HG03045 (cell line): ENCODE measurements around the gene SNAI1.
"Not testable (repeated sequence)": the region's sequence is repeated elsewhere in the genome, so short reads cannot be mapped to it uniquely, and the experiment has no call there.

Source experiments
- ATAC-seq: cut with Tn5 transposase; IDR thresholded peaks from one replicate; pipeline ENCODE4 v1.9.1; 2021; ENCODE audit warnings: mild to moderate bottlenecking, moderate library complexity; ENCODE audit not compliant: unreplicated experiment

Gene SNAI1

GRCh38 chr20:49961413-49961812 is 21.4 kb upstream of the SNAI1 start:
- no peak for ATAC-seq

- no peak for ATAC-seq
Measured at GRCh38 chr20:49964964-49965780, 17.6 kb upstream of the SNAI1 start.

DNA sequence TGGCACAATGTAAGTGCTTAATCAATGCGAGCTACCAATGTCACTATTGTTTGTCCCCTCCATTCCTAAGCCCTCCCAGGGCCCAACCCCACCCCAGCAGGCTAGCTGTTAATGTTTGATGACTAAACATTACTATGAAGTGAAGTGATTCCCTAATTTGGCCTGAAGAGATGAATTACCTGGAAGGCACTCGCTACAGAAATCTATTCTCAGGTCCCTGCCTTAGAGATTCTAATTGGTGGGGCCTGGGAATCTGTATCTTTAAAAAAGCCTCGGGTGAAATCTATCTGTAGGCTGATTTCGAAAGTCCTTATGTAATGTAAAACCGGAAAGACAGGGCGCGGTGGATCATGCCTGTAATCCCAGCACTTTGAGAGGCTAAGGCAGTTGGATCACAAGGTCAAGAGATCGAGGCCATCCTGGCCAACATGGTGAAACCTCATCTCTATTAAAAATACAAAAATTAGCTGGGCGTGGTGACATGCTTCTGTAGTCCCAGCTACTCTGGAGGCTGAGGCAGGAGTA is 16.9 kb upstream of the SNAI1 start:
- no peak for ATAC-seq

GRCh38 chr20:49966861-49967260 is 15.9 kb upstream of the SNAI1 start:
- ATAC-seq: no peak

DNA sequence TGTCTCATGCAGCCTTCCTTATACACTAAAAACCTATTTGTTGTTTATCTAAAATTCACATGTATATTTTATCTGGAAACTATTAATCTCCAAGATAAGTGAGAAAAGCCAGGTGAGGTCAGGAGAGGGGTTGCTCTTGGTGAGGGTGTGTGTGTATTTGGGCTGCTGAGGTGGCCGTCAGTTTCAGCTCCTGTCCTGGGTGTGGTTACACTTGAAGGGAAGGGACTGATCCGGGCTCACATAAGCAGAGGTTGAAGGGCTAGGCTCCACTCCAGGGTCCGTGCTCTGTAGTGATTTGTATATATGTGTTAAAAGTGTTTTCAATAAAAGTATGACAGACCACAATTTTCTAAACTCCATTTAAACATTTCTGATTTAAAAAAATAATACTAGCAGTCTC is 13.5 kb upstream of the SNAI1 start:
- no peak for ATAC-seq

GRCh38 chr20:49969946-49970345 is 12.8 kb upstream of the SNAI1 start:
- no peak for ATAC-seq

DNA sequence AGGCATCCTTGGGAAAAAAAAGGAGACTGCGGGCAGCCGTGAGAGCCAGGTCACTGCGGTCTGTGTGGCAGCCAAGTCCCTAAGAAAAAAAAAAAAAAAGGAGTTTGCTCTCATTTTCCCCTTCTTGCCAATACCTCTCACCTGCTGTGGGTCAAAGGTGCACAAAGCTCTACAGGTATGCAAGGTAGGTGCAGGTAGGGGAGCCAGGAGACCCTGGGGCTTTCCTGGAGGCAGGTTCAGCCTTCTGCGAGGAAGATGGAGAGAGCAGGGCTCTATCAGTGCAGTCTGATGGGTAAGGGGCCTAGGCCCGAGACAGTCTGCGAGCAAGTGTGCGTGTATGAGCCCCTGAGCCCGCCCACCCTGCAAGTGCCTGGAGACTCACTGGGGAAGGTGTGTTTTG is 12.3 kb upstream of the SNAI1 start:
- ATAC-seq: no peak

- ATAC-seq: no peak
Measured at GRCh38 chr20:49973981-49974380, 8.8 kb upstream of the SNAI1 start.

DNA sequence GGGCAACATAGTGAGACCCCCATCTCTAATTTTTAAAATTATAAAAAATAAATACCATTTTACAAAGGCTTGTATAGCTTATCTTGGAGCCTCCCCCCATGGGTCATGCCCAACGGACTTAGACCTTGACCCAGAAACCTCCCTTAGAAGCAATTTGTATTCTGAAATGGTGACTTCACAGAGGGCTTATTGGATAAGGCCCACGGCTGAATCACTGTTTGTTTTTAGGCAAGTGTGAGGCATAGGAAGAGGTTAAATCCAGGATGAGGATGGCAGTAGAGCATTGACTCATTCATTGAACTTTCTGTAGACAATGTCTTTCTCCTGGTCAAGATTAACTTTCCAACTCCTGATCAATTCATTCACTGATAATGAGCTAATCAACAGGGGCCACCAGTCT is 6.2 kb upstream of the SNAI1 start:
- ATAC-seq: no peak

- not testable (repeated sequence) for ATAC-seq
Measured at GRCh38 chr20:49977740-49978139, 5.0 kb upstream of the SNAI1 start.

- ATAC-seq: no peak
Measured at GRCh38 chr20:49978685-49979029, 4.1 kb upstream of the SNAI1 start.

DNA sequence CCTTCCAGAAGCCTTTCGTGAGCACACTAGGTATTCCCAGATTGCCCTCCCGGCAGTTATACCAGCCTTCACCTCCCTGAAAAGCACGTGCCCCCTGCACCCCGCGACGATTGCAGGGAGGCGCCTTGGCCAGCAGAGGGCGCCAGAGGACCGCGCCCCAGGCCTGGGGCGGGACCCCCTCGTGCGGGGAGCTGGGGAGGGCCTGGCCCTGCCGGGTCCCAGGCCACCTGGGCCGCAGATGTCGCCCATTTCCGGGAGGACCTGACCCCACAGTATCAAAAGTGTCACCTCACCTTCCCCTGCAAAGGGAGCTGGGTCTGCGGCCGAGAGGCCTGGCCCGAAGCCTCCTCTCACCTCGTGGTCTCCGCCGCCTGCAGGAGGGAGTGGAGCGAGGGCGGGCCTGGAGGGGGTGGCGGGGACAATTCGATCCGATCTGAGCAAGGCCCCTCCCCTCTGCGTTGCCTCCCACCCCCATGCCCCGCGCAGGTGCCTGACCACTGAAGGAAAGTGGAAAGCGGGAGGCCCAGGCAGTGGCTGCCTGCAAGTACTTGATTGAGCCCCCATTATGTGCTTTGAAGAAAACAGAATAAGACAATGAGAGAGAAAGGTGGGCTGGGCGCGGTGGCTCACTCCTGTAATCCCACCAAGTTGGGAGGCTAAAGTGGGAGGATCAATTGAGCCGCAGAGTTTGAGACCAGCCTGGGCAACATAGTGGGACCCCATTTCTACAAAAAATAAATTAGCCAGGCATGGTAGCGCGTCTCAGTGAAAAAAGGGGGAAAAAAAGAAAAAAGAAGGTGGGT is 3.5 kb upstream of the SNAI1 start:
- ATAC-seq: no peak

DNA sequence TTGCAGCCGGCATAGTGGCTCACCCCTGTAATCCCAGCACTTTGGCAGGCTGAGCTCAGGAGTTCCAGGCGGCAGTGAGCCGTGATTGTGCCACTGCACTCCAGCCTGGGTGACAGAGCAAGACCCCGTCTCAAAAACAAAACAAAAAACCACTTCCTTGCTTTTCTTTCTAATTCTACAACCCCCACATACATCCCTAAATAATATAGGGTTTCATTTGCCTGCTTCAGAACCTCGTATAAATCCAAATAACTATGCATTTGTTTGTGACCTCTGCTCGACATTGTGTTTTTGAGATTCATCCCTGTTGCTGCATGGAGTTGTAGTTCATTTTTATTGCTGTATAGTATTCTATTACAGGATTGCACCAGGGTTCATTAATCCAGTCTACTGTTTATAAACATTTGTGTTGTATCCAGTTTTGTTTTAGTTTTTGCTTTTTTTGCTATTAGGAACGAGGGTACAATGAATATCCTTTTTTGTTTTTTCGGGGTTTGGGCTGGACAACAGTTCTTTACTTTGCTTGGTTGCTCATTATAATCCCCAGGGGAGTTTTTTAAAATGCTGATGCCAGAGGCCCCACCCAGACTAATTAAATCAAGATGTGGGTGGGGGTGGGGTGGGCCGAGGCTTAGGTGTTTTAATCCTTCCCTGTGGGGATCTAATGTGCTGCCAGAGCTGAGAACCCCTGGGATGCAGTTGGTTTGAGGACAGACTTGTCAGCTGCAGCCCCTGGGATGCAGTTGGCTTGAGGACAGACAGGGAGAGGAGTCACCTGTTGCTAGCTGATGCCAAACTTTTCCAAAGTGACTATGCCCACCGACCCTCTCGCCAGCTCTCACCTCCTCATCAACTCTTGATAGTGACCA is 2.4 kb upstream of the SNAI1 start:
- ATAC-seq: no peak

GRCh38 chr20:49981218-49982071 is 1.3 kb upstream of the SNAI1 start:
- ATAC-seq: no peak

GRCh38 chr20:49982072-49982345 is 771 bp upstream of the SNAI1 start:
- ATAC-seq: no peak

DNA sequence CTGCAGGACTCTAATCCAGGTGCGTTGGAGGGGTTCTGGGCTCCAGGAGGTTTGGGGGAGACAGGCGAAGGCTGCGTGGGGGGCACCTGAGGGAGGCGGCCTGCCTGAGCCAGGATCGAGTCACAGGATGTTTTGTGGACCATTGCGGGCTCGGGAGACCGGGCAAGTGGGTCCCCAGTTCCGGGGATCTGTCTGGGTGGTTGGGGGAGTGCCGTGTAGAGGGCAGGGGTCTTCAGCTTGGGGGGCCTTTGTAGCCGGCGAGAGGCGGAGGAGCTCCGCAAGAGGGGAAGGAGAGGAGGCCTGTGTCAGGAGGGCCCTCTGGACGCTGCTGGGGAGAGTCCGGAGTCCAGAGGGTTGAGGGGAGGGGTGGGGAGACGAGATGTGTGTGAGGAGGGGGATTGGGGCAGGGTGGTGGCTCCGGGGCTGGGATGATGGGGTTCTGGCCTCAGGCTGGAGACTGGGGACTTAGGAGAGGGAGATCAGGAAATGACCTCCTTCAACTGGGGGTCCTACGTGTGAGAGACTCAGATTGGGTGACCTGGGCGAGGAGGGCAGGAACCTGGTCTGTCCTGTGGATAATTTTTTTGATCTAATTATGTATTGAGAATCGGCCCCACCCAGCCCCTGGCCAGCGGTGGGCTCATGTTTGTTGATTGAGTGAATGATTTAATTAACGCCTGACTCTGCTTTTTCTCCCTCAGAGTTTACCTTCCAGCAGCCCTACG is 505 bp downstream of the SNAI1 start:
- ATAC-seq: no peak

- ATAC-seq: no peak
Measured at GRCh38 chr20:49983848-49984408, 1.1 kb downstream of the SNAI1 start.

GRCh38 chr20:49984426-49985153 is 1.8 kb downstream of the SNAI1 start:
- ATAC-seq: no peak

DNA sequence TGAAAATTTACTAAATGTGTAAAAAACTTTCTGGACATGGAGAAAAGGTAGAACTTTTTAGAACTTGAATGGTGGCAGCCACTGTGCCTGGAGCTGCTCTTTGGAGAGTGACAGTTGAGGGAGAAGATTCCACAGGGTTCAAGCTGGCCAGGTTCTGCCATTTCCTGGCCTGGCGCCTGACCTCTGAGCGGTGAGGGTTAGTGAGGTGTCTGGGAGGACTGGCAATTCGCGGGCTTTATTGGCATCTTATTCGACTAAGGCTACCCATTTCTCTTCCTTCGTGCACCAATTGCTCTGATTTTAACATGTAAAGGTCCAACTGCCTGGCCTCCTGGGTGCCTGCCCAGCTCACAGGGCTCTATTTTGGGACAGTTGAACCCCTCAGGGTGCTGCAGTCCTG is 2.4 kb downstream of the SNAI1 start:
- ATAC-seq: no peak
